ENCODE measurements around the gene NUCKS1.

GRCh38 chr1:205780335-205780734 lies 30.4 kb upstream of the NUCKS1 start:
- TF ChIP-seq CTCF (IDR thresholded peaks at IDR 0.05) (no peak), POLR2A (IDR thresholded peaks at IDR 0.05) (no peak)

All from ovary (tissue), 3 donors.